AG20443 (cell line): Measurements from ENCODE around the gene CRACDL.

Experiments
- DNase-seq: peaks from one replicate; pipeline ENCODE4 v3.0.0; 2012; ENCODE audit warnings: low spot score, mixed read lengths

CRACDL gene

DNA sequence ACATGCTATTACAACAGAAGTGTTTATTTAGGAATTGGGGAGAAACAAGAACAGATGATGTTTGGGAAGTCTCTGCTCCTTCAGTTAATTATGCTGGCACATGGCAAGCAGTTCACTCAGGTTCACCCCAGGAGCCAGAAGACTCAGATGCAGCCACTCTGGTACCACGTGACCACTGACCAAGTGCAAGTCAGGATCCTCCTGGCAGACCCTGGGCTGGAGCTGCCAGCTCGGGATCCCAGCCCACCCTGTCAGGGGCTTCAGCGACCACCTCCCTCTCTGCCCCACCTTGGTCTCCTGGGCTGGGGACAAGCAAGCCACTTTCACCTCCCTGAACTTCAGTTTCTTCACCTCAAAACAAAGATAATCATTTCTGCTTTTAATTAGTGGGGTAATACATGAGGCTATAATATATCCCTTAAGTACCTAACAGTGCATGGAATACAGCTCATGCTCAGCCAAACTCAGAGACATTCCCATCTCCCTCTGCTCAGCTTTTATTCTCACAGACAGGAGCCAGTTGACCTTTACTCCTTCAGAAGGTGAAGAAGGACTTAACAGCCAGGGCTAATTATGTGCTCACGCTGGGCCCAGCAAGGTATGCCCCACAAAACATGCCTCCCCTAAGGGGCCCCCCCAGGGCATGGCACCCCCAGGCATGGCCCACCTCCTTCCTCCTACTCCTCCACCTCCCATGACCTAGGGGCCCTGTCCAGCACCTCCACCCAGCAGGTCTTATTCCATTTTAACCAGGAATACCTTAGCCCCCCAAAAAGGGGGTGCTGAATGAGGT lies 11.8 kb downstream of the CRACDL start:
- no peak for DNase-seq

DNA sequence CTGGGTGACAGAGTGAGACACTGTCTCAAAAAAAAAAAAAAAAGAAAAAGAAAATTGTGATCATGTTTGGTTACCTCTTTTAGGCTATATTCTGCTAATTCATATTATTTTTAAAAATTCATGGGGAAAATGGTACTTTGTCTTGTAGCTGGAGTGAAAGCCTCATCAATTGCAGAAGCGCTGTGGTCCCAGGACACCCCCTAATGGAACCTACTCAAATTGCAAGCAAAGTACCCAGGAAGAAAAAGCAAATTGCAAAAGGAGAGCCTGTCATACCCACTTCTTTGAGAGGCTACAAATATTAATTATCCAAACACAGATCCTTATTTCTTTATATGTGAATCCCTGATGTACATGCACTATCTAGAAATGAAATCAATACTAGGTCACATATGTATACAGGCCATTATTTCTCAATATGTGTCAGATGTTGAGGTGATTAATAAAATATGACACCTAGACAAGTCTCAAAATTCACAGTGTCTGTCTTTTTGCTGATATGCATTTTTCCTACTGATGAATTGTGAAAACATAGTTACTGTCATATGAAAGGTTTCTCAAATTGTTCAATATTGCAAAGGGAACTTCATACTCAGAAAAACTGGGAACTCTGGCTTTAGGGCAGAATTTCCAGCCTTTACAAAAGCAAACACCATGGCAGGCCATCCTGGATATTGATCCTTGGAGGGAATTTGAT lies 12.6 kb downstream of the CRACDL start:
- no peak for DNase-seq

DNA sequence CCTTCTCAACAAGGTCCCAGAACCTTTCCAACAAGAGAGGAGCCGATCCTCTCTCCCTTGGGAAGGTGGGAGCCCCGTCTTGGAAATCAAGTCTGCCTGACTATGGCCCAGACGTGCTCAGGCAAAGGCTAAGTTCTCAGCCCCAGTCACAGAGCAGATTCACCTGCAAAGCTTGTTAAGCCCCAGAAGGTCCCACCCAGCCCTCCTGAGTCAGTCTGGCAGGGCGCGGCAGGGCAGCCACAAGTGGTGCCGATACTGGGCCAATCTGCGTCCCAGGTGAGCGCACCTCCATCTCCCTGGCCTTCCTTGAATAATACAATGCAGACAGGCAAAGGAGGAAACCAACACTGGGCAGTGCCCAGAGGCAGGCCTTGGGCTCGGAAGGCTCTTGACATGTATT lies 15.0 kb downstream of the CRACDL start:
- no peak for DNase-seq

DNA sequence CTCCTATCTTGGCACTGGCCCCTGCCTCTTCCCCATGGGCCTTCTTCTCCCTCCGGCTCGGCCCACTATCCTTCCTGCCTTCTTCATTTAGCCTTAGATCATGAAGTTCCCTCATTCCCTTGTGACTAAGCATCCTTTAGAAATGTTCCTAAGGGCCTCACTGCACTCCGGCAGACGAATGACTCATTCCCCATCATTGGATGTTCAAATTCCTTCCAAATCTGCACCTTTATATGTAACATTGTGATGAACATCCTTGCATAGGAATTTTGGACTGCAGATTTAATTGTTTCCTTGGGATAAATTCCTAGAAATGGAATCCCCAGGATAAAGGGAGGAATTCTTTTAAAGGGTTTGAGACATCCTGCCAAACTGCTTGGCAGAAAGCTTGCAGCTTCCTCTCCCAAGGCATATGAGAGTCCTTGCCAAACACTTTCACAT lies 19.0 kb downstream of the CRACDL start:
- peak; percentile 74 for DNase-seq

DNA sequence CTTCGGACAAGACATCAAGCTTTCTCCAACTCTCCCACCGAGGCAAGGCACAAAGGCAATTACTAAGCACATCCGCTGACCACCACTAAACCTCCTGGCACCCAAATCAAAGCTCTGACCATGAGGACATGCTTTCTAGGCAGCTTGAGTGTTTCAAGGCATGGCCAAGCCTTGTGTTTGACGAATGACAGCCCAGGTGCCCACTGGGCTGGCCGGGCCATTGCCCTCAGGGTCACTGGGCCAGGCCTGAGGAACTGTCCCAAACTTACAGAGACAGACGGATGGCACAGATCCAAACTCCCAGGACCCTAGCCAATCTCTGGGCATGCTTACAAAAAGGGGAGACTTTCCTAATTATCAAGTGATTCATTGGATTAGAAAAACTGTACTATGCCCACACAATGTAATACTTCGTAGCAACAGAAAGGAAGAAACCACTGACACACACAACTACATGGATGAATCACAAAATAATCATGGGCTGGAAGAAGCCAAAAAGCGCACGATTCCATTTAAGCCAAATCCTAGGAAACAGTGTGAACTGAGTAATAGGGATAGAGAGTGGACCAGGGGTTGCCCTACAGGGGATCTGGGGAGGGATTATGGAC lies 20.2 kb downstream of the CRACDL start:
- DNase-seq: no peak

GRCh38 chr2:98914713-98915580 lies 21.1 kb downstream of the CRACDL start:
- DNase-seq: no peak

GRCh38 chr2:98913916-98914712 lies 21.9 kb downstream of the CRACDL start:
- no peak for DNase-seq

DNA sequence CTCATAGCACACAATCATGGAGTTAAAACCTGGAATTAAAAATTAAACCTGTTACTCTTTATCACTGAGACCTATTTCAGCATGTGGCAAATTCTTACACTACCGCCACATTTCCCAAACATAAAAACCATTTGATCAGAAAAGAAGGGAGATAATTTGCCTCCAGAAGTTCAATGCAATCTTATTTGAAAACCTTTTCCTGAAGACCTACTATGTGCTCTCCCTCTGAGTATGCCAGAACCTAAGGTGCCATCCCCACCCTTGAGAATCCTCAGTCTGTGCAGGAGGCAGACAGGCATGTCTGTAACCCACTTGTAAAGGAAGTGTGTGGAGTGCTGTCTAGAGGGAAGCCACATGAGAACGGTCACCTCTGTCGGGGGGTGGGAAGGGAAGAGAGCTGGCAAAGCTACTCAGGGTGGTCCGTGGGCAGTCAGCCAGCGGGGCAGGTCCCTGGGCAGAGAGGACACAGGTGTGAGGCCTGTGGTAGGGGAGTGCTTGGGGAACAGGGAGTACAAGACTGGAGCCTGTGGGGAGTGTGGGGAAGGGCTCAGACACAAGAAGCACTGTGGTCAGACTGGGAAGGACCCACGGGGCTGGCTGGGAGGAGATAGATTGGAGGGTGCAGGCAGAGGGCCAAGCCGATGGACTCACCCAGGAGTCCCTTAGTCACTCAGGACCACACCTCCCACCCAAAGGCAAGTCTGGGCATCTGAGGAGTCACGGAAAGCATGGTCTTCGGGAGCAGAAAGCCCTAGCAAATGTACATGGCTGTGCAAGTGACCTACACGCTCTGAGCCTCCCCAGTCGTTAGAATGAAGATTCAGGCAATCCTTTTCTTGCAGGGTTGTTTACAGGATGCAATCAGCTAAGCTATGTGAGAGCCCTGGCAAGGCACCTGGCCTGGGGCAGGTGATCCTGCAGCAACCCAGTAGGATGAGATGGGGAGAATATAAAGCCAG lies 22.8 kb downstream of the CRACDL start:
- DNase-seq: no peak

GRCh38 chr2:98912221-98912851 lies 23.7 kb downstream of the CRACDL start:
- DNase-seq: peak; percentile 89

- DNase-seq: no peak
Observed at GRCh38 chr2:98911376-98912154, 24.5 kb downstream of the CRACDL start.

GRCh38 chr2:98911126-98911375 lies 25.0 kb downstream of the CRACDL start:
- DNase-seq: no peak

- no peak for DNase-seq
Observed at GRCh38 chr2:98910349-98911125, 25.5 kb downstream of the CRACDL start.

- DNase-seq: peak; percentile 60
Observed at GRCh38 chr2:98909317-98910211, 26.5 kb downstream of the CRACDL start.

DNA sequence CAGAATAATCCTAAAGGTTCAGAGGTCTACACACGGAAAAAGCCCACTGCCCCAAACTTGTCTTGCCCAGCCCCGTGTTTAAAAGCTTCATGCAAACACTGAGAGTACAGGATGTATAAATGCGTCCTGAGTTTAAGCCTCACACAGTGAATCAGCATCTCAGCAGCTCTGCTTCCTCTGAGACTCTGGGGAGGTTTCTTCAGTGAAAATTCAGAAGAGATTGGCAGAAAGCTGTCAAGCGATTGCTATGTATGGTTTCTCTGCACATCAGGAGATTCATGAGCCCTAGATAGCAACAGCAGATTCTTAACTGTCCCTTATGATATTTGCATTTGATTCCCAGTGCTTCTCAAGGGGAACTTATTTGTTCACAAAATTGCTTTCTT lies 27.1 kb downstream of the CRACDL start:
- DNase-seq: no peak

DNA sequence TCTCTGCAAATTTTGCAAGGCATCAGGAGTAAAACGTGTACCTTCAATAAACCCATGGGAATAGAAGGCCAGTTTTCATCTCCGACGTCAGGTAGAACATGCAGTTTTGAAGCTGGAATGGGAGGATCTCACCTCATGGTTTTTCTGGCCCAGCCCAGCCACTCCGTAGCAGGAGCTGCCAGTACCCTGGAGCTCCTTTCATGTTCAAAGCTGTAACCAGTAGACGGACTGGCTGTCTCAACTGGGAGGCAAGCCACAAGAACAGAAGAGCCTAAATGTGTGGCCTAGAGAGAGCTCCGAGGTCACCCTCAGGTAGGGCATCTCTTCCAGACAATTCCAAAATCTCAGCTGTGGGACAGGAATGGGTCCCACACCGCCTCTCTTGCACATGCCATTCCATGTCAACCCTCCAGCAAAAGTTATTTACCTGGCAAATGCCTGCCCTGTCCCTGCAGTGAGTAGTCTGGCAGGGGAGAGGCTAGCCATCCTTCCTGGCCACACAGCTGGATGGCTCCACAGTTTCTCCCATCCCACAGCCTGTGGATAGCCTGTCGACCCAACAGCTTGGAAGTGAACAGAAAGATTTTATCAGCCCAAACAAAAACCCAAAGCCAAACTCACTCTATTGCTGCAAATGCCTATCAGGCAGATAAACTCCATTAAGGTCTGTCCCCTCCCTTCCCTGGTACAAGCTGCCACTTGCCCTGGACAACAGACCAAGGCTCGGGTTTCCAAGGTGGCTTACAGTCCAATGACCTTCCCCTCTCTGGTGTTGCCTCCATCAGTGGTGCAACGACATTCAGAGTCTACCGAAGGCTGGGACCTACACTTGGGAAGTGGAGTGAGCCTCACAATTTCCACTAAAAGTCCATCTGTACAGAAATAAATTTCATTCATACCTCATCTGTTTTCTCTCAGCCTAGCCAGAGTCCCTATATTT lies 27.8 kb downstream of the CRACDL start:
- no peak for DNase-seq

GRCh38 chr2:98907385-98907784 lies 28.6 kb downstream of the CRACDL start:
- DNase-seq: no peak
